Neural cell (in vitro differentiated cells): Measurements from ENCODE around the gene GABPB2.

Source experiments
- EZH2 ChIP-seq: fragments of 200-600, 300-800 bp; shearing (Covaris generic), sonication (generic); IDR thresholded peaks from 2 replicates; pipeline ENCODE4 v1.6.1; 2014; ENCODE audit warnings: antibody characterized with exemption, low read length, borderline replicate concordance, mild to moderate bottlenecking; ENCODE audit not compliant: insufficient read depth, poor library complexity, severe bottlenecking
- MXI1 ChIP-seq: fragments of 450-650 bp; conservative IDR thresholded peaks from 2 replicates; pipeline ENCODE4 v1.6.1; 2014; ENCODE audit warnings: antibody characterized with exemption, mild to moderate bottlenecking; ENCODE audit not compliant: poor library complexity, severe bottlenecking
- POLR2AphosphoS5 ChIP-seq: IDR thresholded peaks from 2 replicates; pipeline ENCODE4 v1.6.1; 2012
- RAD21 ChIP-seq: fragments of 450-650 bp; conservative IDR thresholded peaks from 2 replicates; pipeline ENCODE4 v1.6.1; 2014; ENCODE audit warnings: antibody characterized with exemption, mild to moderate bottlenecking, moderate library complexity
- SMC3 ChIP-seq: fragments of 450-650 bp; conservative IDR thresholded peaks from 2 replicates; pipeline ENCODE4 v1.6.1; 2014; ENCODE audit warnings: antibody characterized with exemption, mild to moderate bottlenecking, moderate library complexity; ENCODE audit not compliant: poor library complexity

GRCh38 chr1:151070474-151071276, at the start of gene GABPB2:
- TF ChIP-seq RAD21 = no peak
- peak; percentile 31 for TF ChIP-seq SMC3
- TF ChIP-seq MXI1 = peak; percentile 29
- TF ChIP-seq EZH2 = no peak
- TF ChIP-seq POLR2AphosphoS5 = no peak
